Testis (tissue), 2 donors: ENCODE data around the gene KCNT2.

Experiments used
- CTCF ChIP-seq, 3 experiments: fragments of 450-650 bp in 2 of 3; fragments of 200-600 bp in 1 of 3; sonication (generic) in 1 of 3; IDR thresholded peaks; one replicate each; pipeline ENCODE4 v1.5.1; 2016 to 2019; ENCODE audit warnings: antibody characterized with exemption in 3 of 3, mild to moderate bottlenecking in 2 of 3, moderate library complexity in 1 of 3
- POLR2A ChIP-seq: fragments of 450-650 bp; IDR thresholded peaks from one replicate; pipeline ENCODE4 v1.6.1; 2017; ENCODE audit warnings: antibody characterized with exemption, mild to moderate bottlenecking, moderate library complexity

- no peak for TF ChIP-seq POLR2A
- no peak for TF ChIP-seq CTCF (IDR thresholded peaks at IDR 0.05)
Measured at GRCh38 chr1:196214866-196215265, 393.4 kb downstream of the KCNT2 start.
